Trophoblast cell (in vitro differentiated cells and primary cell): ENCODE measurements around the gene ZNF518A.

Experiments used
- DNase-seq, 2 donors: peaks; one replicate each; pipeline ENCODE4 v3.0.0-alpha.2; 2016
- H2AFZ ChIP-seq: 2 replicates; pipeline ENCODE4 v1.6.1; 2013; ENCODE audit warnings: low read length, moderate library complexity, mild to moderate bottlenecking; ENCODE audit not compliant: insufficient read depth, poor library complexity
- H2AK5ac ChIP-seq: 2 replicates; pipeline ENCODE4 v1.6.1; 2013; ENCODE audit warnings: mild to moderate bottlenecking, low read length
- H2BK120ac ChIP-seq: 2 replicates; pipeline ENCODE4 v1.6.1; 2013; ENCODE audit warnings: low read length, mild to moderate bottlenecking, moderate library complexity; ENCODE audit not compliant: insufficient read depth, poor library complexity
- H2BK12ac ChIP-seq: 2 replicates; pipeline ENCODE4 v1.6.1; 2013; ENCODE audit warnings: mild to moderate bottlenecking, low read length, moderate library complexity
- H2BK5ac ChIP-seq: 2 replicates; pipeline ENCODE4 v1.6.1; 2013; ENCODE audit warnings: low read length, low read depth, moderate library complexity, mild to moderate bottlenecking; ENCODE audit not compliant: poor library complexity
- H3K14ac ChIP-seq: 2 replicates; pipeline ENCODE4 v1.6.1; 2013; ENCODE audit warnings: mild to moderate bottlenecking, low read length
- H3K18ac ChIP-seq: 2 replicates; pipeline ENCODE4 v1.6.1; 2013; ENCODE audit warnings: mild to moderate bottlenecking, low read length
- H3K23ac ChIP-seq: 2 replicates; pipeline ENCODE4 v1.6.1; 2013; ENCODE audit warnings: low read length
- H3K27ac ChIP-seq: 2 replicates; pipeline ENCODE4 v1.5.1; 2013; ENCODE audit warnings: low read depth, mild to moderate bottlenecking, inconsistent platforms, low read length, moderate library complexity
- H3K27me3 ChIP-seq: 2 replicates; pipeline ENCODE4 v1.6.1; 2013; ENCODE audit warnings: inconsistent platforms, mild to moderate bottlenecking, low read length, moderate library complexity; ENCODE audit not compliant: insufficient read depth
- H3K36me3 ChIP-seq, 2 experiments: 1 replicate in 1 of 2; 2 replicates in 1 of 2; pipeline ENCODE4 v1.6.1; 2013; ENCODE audit warnings: low read length in 2 of 2, mild to moderate bottlenecking in 2 of 2, moderate library complexity in 1 of 2; ENCODE audit not compliant: insufficient read depth in 2 of 2, control insufficient read depth in 1 of 2
- H3K4ac ChIP-seq: 2 replicates; pipeline ENCODE4 v1.6.1; 2013; ENCODE audit warnings: low read depth, mild to moderate bottlenecking, low read length, moderate library complexity
- H3K4me1 ChIP-seq, 2 experiments: 1 replicate in 1 of 2; 2 replicates in 1 of 2; pipeline ENCODE4 v1.6.1; 2013; ENCODE audit warnings: low read length in 2 of 2, mild to moderate bottlenecking in 2 of 2, moderate library complexity in 1 of 2; ENCODE audit not compliant: insufficient read depth in 2 of 2, control insufficient read depth in 1 of 2
- H3K4me2 ChIP-seq: 2 replicates; pipeline ENCODE4 v1.6.1; 2013; ENCODE audit warnings: inconsistent platforms, mild to moderate bottlenecking, low read length, moderate library complexity
- H3K4me3 ChIP-seq: 2 replicates; pipeline ENCODE4 v1.5.1; 2013; ENCODE audit warnings: mild to moderate bottlenecking, low read depth, low read length, inconsistent platforms
- H3K79me1 ChIP-seq: one replicate; pipeline ENCODE4 v1.6.1; 2013; ENCODE audit warnings: low read length
- H3K79me2 ChIP-seq: 2 replicates; pipeline ENCODE4 v1.6.1; 2013; ENCODE audit warnings: low read length, mild to moderate bottlenecking; ENCODE audit not compliant: control insufficient read depth, insufficient read depth, poor library complexity
- H3K9ac ChIP-seq: 2 replicates; pipeline ENCODE4 v1.6.1; 2013; ENCODE audit warnings: mild to moderate bottlenecking, low read length
- H3K9me3 ChIP-seq: 2 replicates; pipeline ENCODE4 v1.6.1; 2013; ENCODE audit warnings: low read depth, mild to moderate bottlenecking, control low read depth, inconsistent platforms, low read length; ENCODE audit not compliant: insufficient read depth
- H4K12ac ChIP-seq: 2 replicates; pipeline ENCODE4 v1.6.1; 2013; ENCODE audit warnings: low read depth, mild to moderate bottlenecking, low read length, moderate library complexity
- H4K8ac ChIP-seq: 2 replicates; pipeline ENCODE4 v1.6.1; 2013; ENCODE audit warnings: low read depth, mild to moderate bottlenecking, low read length, moderate library complexity
- H4K91ac ChIP-seq: one replicate; pipeline ENCODE4 v1.6.1; 2013; ENCODE audit warnings: low read depth, mild to moderate bottlenecking, low read length, moderate library complexity
- WGBS: extraction: QIAGEN DNeasy Blood & Tissue Kit; methylation state at CpG from one replicate; pipeline ENCODE4 v1.1.7; 2013; ENCODE audit warnings: missing lambda C conversion rate; ENCODE audit not compliant: insufficient read length, insufficient coverage; ENCODE audit errors: extremely low coverage; 5-methylcytosine and 5-hydroxymethylcytosine counted together

ZNF518A gene

DNA sequence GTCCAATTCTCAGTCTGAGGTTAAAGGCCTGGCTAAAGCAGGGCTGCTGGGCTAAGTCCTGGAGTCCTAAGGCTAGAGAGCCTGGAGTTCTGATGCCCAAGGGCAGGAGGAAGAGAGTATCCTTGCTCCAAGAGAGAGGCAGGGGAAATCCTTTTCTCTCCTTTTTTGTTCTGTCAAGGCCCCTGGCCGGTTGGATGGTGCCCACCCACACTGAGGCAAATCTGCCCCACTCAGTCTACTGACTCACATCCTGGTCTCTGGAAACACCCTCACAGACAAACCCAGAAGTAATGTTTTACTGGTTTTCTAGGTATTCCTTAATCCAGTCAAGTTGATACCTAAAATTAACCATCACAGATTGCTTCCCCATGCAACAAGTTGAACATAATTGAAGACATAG, 23.0 kb downstream of the ZNF518A start:
- no peaks in the 10 kb centered on the region for H3K79me1 ChIP-seq
- no peak overlapping the region for H2BK120ac ChIP-seq
- no peak overlapping the region for H2AFZ ChIP-seq
- H3K18ac ChIP-seq = no peak overlapping the region
- H3K27ac ChIP-seq = no peak overlapping the region
- H3K27me3 ChIP-seq = no peaks in the 10 kb centered on the region
- H3K4me1 ChIP-seq = no peaks in the 10 kb centered on the region
- H4K8ac ChIP-seq = no peak overlapping the region
- H3K4me3 ChIP-seq = no peak overlapping the region
- no peak overlapping the region for H3K14ac ChIP-seq
- peaks cover 10 to 19% of the 10 kb centered on the region in 2 experiments for H3K36me3 ChIP-seq
- H4K12ac ChIP-seq = no peak overlapping the region
- H3K4me2 ChIP-seq = no peak overlapping the region
- H2BK5ac ChIP-seq = no peak overlapping the region
- no CpG with 5 or more reads among the region's 1 CpG for WGBS
- no peaks in the 10 kb centered on the region for H3K79me2 ChIP-seq
- no peak overlapping the region for H2BK12ac ChIP-seq
- no peaks in the 10 kb centered on the region for H3K9me3 ChIP-seq
- no peak overlapping the region for H2AK5ac ChIP-seq
- no peak overlapping the region for H3K23ac ChIP-seq
- peak overlapping the region; percentile 17 for H3K4ac ChIP-seq
- DNase-seq = no peak
- no peak overlapping the region for H4K91ac ChIP-seq
- no peak overlapping the region for H3K9ac ChIP-seq

DNA sequence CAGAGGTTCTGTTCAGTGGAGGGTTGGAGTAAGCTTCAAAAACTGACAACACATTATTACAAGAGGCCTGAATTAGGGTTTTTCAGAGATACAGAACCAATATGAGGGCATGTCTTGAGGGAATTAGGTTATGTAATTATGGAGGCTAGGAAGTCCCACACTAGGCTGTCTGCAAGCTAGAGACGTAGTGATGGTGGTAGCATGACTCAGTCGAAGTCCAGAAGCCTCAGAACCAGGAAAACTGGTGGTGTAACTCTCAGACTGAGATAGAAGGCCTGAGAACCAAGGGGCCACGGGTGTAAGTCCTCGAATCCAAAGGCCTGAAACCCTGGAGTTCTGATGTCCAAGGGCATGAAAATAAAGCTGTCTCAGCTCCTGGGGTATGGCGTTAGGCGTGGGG, 35.6 kb downstream of the ZNF518A start:
- Histone ChIP-seq H3K4me3 (no peak overlapping the region), H2BK5ac (no peak overlapping the region), H3K79me1 (no peaks in the 10 kb centered on the region), H2BK120ac (no peak overlapping the region), H3K9me3 (peaks cover 1% of the 10 kb centered on the region), H3K27me3 (no peaks in the 10 kb centered on the region), H3K36me3 (peaks cover 0 to 2% of the 10 kb centered on the region in 2 experiments), H3K14ac (no peak overlapping the region), H2AK5ac (no peak overlapping the region), H3K4me2 (no peak overlapping the region), H3K18ac (no peak overlapping the region), H3K4ac (no peak overlapping the region), H3K4me1 (peaks cover 0 to 3% of the 10 kb centered on the region in 2 experiments), H3K79me2 (no peaks in the 10 kb centered on the region), H3K23ac (no peak overlapping the region), H4K8ac (no peak overlapping the region), H4K12ac (no peak overlapping the region), H3K9ac (no peak overlapping the region), H2AFZ (no peak overlapping the region), H3K27ac (no peak overlapping the region), H4K91ac (no peak overlapping the region), H2BK12ac (no peak overlapping the region)
- WGBS = no CpG with 5 or more reads among the region's 6 CpGs
- DNase-seq = peak; percentile 71 to 86

DNA sequence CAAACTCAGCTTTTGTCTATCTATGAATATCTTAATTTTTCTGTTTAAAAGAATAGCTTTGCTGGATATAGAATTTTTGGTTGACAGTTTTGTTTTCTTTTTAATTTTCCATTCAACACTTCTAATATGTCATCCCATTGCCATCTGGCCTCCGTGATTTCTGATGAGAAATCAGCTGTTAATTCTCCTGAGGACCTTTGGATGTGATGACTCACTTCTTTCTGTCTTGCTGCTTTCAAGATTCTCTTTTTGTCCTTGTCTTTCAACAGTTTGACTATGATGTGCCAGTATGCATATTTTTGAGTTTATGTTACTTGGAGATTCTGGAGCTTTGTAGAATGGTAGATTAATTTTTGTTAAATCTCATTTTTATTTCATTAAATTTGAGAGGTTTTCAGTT, 38.4 kb downstream of the ZNF518A start:
- no CpG with 5 or more reads among the region's 1 CpG for WGBS
- Histone ChIP-seq H2BK12ac (no peak overlapping the region), H3K27me3 (no peaks in the 10 kb centered on the region)

DNA sequence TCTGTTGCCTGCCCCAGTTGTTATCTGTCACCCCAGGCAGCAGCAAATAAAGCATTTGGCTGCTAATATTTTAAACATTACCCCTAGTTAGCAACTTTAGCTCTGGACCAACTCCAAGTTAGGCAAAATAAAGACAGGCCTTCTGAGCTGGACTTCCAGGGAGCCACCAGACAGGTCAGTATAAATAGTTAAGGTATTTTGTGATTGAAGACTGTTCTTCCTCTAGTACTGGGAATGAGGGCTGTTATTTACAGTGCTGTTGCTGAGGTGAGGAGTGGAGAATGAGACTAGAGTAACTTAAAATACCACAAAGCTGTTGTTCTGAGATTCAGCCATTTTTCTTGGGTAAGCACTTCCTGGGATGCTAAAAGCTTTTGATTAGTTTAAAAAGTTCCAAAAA, 40.1 kb downstream of the ZNF518A start:
- Histone ChIP-seq H3K79me2 (no peaks in the 10 kb centered on the region), H3K79me1 (no peaks in the 10 kb centered on the region), H4K8ac (no peak overlapping the region), H3K27me3 (no peaks in the 10 kb centered on the region), H2AK5ac (no peak overlapping the region), H3K4ac (no peak overlapping the region), H4K12ac (no peak overlapping the region), H3K9me3 (peaks cover 1% of the 10 kb centered on the region), H2BK12ac (no peak overlapping the region), H3K4me3 (no peak overlapping the region), H3K4me1 (peaks cover 0 to 3% of the 10 kb centered on the region in 2 experiments), H3K14ac (no peak overlapping the region), H3K27ac (no peak overlapping the region), H4K91ac (no peak overlapping the region), H2BK120ac (no peak overlapping the region), H2BK5ac (no peak overlapping the region), H2AFZ (no peak overlapping the region), H3K36me3 (peaks cover 0 to 2% of the 10 kb centered on the region in 2 experiments), H3K18ac (no peak overlapping the region), H3K9ac (no peak overlapping the region), H3K4me2 (no peak overlapping the region), H3K23ac (no peak overlapping the region)
- DNase-seq = no peak

More for the DNA sequence above, 38.4 kb downstream of the ZNF518A start:
- Histone ChIP-seq H2AK5ac (no peak overlapping the region), H3K4me1 (peaks cover 0 to 3% of the 10 kb centered on the region in 2 experiments), H2BK120ac (no peak overlapping the region), H3K9ac (no peak overlapping the region), H3K4me3 (no peak overlapping the region), H3K9me3 (peaks cover 1% of the 10 kb centered on the region), H3K4ac (no peak overlapping the region), H4K12ac (no peak overlapping the region), H3K79me2 (no peaks in the 10 kb centered on the region), H3K79me1 (no peaks in the 10 kb centered on the region), H2BK5ac (no peak overlapping the region), H3K27ac (no peak overlapping the region), H2AFZ (no peak overlapping the region), H3K4me2 (no peak overlapping the region), H3K14ac (no peak overlapping the region), H4K91ac (no peak overlapping the region), H3K18ac (no peak overlapping the region), H3K36me3 (peaks cover 0 to 2% of the 10 kb centered on the region in 2 experiments), H3K23ac (no peak overlapping the region), H4K8ac (no peak overlapping the region)
- DNase-seq = peak in 1 of 2 donors; percentile 9
